ENCODE results near the gene CLMN. TPM values are rescaled to one million over a fixed set of nuclear protein-coding genes. Genes with fewer than 3 reads are reported as not detected.

CLMN gene
- polyA plus RNA-seq, 1 donor from 2014 or later: 0.57 TPM

DNA sequence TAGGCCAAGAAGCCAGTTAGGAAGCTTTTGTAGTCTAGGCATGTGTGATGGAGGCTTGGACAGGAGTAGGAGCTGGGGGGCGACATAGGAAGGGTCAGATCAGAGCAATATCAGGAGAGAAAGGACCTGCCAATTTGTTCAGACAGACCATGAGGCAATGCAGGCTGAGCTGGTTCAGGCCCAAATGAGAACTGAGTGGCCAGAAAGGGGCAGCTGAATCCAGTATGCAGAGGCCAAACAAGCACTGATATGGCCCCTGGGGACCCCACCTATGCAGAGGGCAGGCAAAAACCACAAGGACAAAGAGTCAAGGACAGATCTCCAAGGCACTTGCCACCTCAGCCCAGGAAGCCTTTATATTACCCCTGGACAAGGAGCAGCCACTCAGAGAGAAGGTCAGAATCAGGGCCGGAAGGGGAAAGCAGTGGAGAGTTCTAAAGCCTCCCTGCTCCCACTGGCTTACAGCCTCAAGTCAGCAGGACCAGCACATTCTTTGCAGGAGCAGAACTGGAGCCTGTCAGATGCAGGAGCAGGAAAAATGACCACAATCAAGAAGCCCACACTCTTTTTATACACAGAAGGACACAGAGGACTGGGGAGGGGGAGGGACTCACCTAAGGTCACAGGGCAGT lies 37.2 kb downstream of the CLMN start:
- Histone ChIP-seq H3K27me3 (ENCODE audit: insufficient read depth, low read depth, low read length) (no peaks in the 10 kb centered on the region), H3K27ac (ENCODE audit: low read length) (no peak overlapping the region), H3K4me3 (ENCODE audit: low read length) (no peak overlapping the region), H3K9ac (ENCODE audit: low read length) (no peak overlapping the region), H3K9me2 (ENCODE audit: insufficient read depth, low read length) (no peaks in the 10 kb centered on the region), H3K79me2 (replicated peaks; ENCODE audit: insufficient read depth, low read length) (no peaks in the 10 kb centered on the region), H2AFZ (ENCODE audit: low read depth, low read length) (no peak overlapping the region), H3F3A (ENCODE audit: insufficient read depth, low read length, poor library complexity, severe bottlenecking) (no peaks in the 10 kb centered on the region), H3K36me3 (ENCODE audit: insufficient read depth, low read length) (no peaks in the 10 kb centered on the region), H4K20me1 (ENCODE audit: insufficient read depth) (no peaks in the 10 kb centered on the region), H3K9me3 (ENCODE audit: low read length) (no peaks in the 10 kb centered on the region), H3K4me2 (ENCODE audit: low read length) (no peak overlapping the region)
- TF ChIP-seq RAD21 (conservative IDR thresholded peaks at IDR 0.05): no peak
- TF ChIP-seq, protein P1, sequence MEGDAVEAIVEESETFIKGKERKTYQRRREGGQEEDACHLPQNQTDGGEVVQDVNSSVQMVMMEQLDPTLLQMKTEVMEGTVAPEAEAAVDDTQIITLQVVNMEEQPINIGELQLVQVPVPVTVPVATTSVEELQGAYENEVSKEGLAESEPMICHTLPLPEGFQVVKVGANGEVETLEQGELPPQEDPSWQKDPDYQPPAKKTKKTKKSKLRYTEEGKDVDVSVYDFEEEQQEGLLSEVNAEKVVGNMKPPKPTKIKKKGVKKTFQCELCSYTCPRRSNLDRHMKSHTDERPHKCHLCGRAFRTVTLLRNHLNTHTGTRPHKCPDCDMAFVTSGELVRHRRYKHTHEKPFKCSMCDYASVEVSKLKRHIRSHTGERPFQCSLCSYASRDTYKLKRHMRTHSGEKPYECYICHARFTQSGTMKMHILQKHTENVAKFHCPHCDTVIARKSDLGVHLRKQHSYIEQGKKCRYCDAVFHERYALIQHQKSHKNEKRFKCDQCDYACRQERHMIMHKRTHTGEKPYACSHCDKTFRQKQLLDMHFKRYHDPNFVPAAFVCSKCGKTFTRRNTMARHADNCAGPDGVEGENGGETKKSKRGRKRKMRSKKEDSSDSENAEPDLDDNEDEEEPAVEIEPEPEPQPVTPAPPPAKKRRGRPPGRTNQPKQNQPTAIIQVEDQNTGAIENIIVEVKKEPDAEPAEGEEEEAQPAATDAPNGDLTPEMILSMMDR (IDR thresholded peaks at IDR 0.05; ENCODE audit: poor library complexity, severe bottlenecking): no peak
- no peak for TF ChIP-seq EP300 (conservative IDR thresholded peaks at IDR 0.05; ENCODE audit: poor library complexity, severe bottlenecking)
- TF ChIP-seq EZH2 (IDR thresholded peaks at IDR 0.05; ENCODE audit: borderline replicate concordance, insufficient read depth, low read length, poor library complexity, severe bottlenecking): no peak
- TF ChIP-seq TAF1 (IDR thresholded peaks at IDR 0.05; ENCODE audit: low read depth): no peak
- TF ChIP-seq MXI1 (conservative IDR thresholded peaks at IDR 0.05; ENCODE audit: poor library complexity, severe bottlenecking): no peak
- no peak for TF ChIP-seq SMC3 (conservative IDR thresholded peaks at IDR 0.05; ENCODE audit: poor library complexity)
- TF ChIP-seq, protein P2, sequence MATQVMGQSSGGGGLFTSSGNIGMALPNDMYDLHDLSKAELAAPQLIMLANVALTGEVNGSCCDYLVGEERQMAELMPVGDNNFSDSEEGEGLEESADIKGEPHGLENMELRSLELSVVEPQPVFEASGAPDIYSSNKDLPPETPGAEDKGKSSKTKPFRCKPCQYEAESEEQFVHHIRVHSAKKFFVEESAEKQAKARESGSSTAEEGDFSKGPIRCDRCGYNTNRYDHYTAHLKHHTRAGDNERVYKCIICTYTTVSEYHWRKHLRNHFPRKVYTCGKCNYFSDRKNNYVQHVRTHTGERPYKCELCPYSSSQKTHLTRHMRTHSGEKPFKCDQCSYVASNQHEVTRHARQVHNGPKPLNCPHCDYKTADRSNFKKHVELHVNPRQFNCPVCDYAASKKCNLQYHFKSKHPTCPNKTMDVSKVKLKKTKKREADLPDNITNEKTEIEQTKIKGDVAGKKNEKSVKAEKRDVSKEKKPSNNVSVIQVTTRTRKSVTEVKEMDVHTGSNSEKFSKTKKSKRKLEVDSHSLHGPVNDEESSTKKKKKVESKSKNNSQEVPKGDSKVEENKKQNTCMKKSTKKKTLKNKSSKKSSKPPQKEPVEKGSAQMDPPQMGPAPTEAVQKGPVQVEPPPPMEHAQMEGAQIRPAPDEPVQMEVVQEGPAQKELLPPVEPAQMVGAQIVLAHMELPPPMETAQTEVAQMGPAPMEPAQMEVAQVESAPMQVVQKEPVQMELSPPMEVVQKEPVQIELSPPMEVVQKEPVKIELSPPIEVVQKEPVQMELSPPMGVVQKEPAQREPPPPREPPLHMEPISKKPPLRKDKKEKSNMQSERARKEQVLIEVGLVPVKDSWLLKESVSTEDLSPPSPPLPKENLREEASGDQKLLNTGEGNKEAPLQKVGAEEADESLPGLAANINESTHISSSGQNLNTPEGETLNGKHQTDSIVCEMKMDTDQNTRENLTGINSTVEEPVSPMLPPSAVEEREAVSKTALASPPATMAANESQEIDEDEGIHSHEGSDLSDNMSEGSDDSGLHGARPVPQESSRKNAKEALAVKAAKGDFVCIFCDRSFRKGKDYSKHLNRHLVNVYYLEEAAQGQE (IDR thresholded peaks at IDR 0.05; ENCODE audit: borderline replicate concordance): no peak
- no peak for TF ChIP-seq POLR2AphosphoS5 (IDR thresholded peaks at IDR 0.05)

DNA sequence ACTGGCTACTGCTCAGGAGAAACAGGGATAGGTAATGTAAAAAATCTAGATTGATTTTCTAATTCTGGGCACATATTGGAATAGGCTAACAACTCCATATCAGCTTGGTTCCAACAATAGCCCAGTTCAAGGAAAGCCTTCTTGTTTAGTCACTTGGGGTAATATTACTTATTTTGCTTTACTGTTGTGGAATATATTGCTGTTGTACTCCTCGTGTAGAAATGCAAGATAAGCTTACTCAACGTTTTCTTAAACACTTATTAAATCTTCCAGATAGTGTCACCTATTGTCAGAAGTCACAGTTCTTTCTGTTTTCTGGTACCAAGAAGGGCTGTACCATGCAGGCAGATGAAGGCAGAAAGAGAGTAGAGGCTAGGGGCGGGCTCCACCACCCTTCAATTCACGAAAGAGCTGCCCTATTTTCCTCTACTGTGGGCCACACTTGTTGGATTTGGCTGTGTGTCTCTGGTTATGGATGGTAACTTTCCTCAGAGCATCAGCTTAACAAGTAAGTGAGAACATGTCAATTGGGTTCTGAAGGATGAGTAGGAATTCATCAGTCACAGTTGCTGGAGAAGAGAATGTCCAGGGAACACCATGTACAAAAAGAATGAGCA lies 38.0 kb downstream of the CLMN start:
- Histone ChIP-seq H3K4me2 (ENCODE audit: low read length) (no peak overlapping the region), H3K27me3 (ENCODE audit: insufficient read depth, low read depth, low read length) (no peaks in the 10 kb centered on the region), H3K9ac (ENCODE audit: low read length) (no peak overlapping the region), H3K36me3 (ENCODE audit: insufficient read depth, low read length) (no peaks in the 10 kb centered on the region), H3K9me2 (ENCODE audit: insufficient read depth, low read length) (no peaks in the 10 kb centered on the region), H3K27ac (ENCODE audit: low read length) (no peak overlapping the region), H4K20me1 (ENCODE audit: insufficient read depth) (no peaks in the 10 kb centered on the region), H3F3A (ENCODE audit: insufficient read depth, low read length, poor library complexity, severe bottlenecking) (no peaks in the 10 kb centered on the region), H2AFZ (ENCODE audit: low read depth, low read length) (no peak overlapping the region), H3K4me3 (ENCODE audit: low read length) (no peak overlapping the region), H3K79me2 (replicated peaks; ENCODE audit: insufficient read depth, low read length) (no peaks in the 10 kb centered on the region), H3K9me3 (ENCODE audit: low read length) (no peaks in the 10 kb centered on the region)
- TF ChIP-seq RAD21 (conservative IDR thresholded peaks at IDR 0.05): no peak
- TF ChIP-seq POLR2AphosphoS5 (IDR thresholded peaks at IDR 0.05): no peak
- TF ChIP-seq, protein P1 (IDR thresholded peaks at IDR 0.05; ENCODE audit: poor library complexity, severe bottlenecking): no peak

Measured in neural cell (in vitro differentiated cells).